IMR-90 (cell line): ENCODE results near the gene VAMP8.

ENCODE experiments used
- BHLHE40 ChIP-seq: fragments of 150-350 bp; IDR thresholded peaks from 2 replicates; pipeline ENCODE4 v1.6.1; 2016; ENCODE audit warnings: mild to moderate bottlenecking, low read depth, low read length
- TF ChIP-seq, protein P1 (sequence below): conservative IDR thresholded peaks from 2 replicates; pipeline ENCODE4 v1.5.1; 2012; ENCODE audit warnings: mild to moderate bottlenecking, low read depth, low read length, improper control_type of control experiment

DNA sequence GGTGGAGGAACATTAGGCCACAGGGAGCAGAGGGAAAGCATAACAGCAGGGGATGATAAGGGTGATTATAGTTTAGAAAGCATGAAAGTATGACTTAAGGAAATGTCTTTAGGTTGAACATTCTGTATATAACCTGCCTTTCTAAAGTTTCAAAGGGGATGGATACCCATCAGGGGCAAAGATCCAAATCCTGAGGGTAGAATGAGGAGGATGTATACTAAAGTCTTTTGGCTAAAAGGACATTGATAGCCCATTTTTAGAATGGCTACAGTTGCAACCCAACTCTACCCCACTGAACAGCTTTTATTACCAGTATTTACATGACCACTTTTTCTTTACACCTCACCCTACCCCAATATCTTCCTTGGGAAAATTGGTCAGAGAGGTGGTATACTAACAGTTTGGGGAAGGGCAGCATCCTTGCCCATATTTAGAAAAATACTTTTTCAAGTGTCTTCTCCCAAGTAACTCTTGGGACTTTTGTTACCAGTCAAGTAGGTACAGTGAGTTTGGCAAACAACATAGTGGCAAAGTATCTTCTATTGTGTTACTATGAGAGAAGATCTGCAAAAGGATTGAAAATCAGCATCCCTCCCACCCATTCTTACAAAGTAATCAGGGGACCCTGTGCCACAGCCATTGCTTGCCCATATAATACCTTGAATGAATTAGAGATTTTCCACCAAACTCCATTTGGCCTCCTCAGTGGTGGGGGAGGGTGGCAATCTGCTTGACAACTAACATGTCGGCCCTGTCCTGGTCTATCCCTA lies 30.1 kb upstream of the VAMP8 start:
- no peak for TF ChIP-seq BHLHE40
- TF ChIP-seq, protein P1, sequence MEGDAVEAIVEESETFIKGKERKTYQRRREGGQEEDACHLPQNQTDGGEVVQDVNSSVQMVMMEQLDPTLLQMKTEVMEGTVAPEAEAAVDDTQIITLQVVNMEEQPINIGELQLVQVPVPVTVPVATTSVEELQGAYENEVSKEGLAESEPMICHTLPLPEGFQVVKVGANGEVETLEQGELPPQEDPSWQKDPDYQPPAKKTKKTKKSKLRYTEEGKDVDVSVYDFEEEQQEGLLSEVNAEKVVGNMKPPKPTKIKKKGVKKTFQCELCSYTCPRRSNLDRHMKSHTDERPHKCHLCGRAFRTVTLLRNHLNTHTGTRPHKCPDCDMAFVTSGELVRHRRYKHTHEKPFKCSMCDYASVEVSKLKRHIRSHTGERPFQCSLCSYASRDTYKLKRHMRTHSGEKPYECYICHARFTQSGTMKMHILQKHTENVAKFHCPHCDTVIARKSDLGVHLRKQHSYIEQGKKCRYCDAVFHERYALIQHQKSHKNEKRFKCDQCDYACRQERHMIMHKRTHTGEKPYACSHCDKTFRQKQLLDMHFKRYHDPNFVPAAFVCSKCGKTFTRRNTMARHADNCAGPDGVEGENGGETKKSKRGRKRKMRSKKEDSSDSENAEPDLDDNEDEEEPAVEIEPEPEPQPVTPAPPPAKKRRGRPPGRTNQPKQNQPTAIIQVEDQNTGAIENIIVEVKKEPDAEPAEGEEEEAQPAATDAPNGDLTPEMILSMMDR: no peak
